Measurements from ENCODE around the gene DPRX.

DPRX gene, protein sequence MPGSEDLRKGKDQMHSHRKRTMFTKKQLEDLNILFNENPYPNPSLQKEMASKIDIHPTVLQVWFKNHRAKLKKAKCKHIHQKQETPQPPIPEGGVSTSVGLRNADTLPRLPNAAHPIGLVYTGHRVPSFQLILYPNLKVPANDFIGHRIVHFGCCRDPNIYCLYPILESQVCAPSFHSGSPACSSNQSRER

DNA sequence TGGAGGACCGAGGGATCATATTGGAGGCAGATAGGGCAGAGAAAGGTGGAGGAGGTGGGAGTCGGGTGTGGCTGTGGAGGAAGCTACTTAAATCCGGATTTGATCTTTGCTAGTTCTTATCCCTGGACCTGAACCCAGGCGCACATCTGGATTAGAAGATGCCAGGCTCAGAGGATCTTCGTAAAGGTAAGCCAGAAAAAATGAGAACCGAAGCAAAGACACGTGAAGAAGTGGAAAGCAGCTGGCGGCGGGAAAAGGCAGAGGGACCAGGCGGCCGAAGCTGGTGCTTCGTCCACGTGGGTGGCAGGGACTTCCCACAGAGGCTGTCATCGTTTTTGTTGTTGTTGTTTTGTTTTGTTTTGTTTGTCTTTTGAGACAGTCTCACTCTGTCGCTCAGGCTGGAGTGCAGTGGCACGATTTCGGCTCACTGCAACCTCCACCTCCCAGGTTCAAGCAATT lies at the start of gene DPRX:
TSS of gene DPRX (plus strand) at position 51 of the 459 bp plus-strand sequence. CDS start at position 159, 108 bp downstream.
- no peak for DNase-seq (ENCODE audit: low read depth)

DNA sequence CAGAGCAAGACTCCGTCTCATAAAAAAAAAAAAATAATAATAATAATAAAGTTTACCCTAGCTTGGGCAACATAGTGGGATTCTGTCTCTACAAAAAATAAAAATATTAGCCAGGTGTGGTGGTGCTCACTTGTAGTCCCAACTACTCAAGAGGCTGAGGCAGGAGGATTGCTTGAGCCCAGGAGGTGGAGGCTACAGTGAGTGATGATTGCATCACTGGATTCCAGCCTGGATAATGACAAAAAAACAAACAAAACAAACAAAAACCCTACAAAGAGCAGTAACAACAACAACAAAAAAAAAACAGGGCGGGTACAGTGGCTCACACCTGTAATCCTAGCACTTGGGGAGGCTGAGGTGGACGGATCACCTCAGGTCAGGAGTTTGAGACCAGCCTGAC lies 48.6 kb upstream of the DPRX start:
- no peak for DNase-seq (ENCODE audit: low read depth)

GRCh38 chr19:53586277-53586691 lies 45.5 kb upstream of the DPRX start:
- no peak for DNase-seq (ENCODE audit: low read depth)

DNA sequence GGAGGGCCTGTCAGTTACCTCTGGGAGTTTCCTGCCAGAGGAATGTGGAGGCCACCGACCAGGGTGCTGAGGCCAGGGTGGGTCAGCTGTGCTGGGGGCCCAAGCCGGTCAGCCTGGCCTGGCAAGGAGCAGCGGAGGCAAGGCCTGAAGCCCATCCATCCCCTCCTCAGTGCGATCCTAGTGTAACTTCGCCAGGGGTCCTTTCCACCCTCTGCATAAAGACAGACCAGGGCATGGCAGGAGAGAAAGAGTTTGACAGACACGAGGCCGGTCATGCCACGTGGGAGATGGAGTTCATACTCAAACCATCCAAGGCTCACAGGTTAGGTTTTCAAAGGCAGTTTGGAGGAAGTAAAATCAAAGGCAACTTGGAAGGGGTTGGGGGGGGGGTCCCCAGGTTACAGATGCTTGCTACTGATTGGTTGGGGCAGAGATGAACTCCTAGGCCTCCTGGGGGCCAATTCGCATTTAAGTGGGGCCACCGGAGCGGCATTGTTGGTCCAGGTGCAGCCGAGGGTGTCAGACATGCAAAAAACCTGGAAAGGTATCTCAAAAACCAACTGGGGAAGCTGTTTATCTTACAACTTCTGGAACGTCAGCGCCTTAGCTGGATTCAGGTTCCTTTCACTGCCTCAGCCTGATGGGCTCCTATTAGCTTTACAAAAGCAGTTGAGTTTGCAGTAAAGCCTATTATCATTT lies 36.8 kb upstream of the DPRX start:
- no peak for DNase-seq (ENCODE audit: low read depth)

GRCh38 chr19:53595510-53595867 lies 36.3 kb upstream of the DPRX start:
- no peak for DNase-seq (ENCODE audit: low read depth)

DNA sequence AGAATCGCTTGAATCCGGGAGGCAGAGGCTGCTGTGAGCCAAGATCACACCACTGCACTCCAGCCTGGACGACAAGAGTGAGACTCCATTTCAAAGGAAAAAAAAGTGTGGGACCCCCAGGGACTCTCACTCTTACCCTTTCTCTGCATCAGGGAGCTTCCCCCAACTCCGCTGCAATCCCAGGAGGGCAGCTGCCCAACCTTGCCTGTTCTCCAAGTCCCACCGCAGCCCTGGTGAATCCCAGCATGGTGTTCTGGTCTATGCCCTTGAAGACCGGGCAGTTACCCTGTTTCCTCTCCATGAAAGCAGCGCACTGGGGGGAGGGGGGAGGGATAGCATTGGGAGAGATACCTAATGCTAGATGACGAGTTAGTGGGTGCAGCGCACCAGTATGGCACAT lies 35.7 kb upstream of the DPRX start:
- DNase-seq (ENCODE audit: low read depth): no peak

DNA sequence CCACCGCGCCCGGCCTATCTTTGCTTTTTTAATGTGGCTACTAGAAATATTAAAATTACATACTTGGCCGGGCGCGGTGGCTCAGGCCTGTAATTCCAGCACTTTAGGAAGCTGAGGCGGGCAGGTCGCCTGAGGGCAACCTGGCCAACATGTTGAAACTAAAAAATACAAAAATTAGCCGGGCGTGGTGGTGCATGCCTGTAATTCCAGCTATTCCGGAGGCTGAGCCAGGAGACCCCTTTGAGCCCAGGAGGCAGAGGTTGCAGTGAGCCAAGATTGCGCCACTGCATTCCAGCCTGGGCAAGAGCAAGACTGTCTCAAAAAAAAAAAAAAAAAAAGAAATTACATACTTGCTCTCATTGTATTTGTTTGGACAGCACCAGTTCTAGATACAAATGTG lies 34.8 kb upstream of the DPRX start:
- no peak for DNase-seq (ENCODE audit: low read depth)

DNA sequence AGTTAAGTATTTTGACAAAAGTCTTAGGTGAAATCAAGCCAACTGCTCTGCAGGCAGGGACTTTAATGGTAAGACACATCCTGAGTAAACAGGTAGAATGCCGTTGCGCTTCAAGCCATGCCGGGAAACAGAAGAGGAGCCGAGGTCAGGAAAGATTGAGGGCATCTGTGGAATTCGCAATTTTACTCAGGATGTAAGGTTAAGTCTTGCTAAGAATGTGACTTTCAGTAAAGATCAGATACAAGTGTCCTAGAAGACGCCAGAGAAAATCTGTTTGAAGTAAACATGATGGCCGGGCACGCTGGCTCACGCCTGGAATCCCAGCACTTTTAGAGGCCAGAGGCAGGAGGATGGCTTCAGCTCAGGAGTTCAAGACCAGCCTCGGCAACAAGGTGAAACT lies 33.4 kb upstream of the DPRX start:
- DNase-seq (ENCODE audit: low read depth): no peak

GRCh38 chr19:53600217-53600616 lies 31.6 kb upstream of the DPRX start:
- no peak for DNase-seq (ENCODE audit: low read depth)

GRCh38 chr19:53606031-53606430 lies 25.8 kb upstream of the DPRX start:
- no peak for DNase-seq (ENCODE audit: low read depth)

GRCh38 chr19:53608381-53608780 lies 23.4 kb upstream of the DPRX start:
- no peak for DNase-seq (ENCODE audit: low read depth)

- DNase-seq (ENCODE audit: low read depth): no peak
These were observed 18.9 kb upstream of the DPRX start for GRCh38 chr19:53612762-53613526.

DNA sequence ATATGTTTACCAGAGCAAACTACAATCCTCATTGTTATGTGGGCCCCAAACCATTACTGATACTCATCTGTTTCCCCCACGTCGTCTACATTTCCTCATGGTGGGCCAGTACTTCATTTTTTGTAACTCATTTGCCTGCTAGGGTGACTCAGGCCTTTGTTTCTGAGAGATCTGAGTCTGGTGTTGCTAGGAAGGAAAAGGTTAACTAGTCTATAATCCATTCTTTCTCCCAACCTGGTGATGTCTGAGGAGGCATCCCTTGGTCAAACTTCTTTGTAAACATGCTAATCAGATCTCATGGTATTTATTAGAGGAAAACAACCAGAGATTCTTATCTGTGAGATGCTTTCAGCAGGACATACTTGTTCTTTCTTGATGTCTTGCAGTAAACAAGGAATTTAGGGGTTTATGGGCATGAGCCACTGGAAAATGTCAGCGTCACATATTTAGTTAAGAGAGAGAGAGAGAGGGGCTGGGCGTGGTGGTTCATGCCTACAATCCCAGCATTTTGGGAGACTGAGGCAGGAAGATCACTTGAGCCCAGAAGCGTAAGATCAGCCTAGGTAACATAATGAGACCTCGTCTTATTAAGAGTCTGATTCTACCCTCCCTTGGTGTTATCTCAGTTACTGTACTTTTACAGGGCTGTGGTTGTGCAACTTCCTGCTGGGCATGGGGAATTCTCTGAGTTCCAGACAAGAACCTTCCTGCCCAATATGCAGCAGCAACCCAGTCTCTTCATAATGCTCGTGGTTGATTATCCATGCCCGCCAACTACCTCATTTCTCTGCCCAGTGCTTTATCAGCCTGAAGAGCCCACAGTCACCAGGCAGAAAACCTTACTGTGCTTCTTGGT lies 9.7 kb upstream of the DPRX start:
- no peak for DNase-seq (ENCODE audit: low read depth)

DNA sequence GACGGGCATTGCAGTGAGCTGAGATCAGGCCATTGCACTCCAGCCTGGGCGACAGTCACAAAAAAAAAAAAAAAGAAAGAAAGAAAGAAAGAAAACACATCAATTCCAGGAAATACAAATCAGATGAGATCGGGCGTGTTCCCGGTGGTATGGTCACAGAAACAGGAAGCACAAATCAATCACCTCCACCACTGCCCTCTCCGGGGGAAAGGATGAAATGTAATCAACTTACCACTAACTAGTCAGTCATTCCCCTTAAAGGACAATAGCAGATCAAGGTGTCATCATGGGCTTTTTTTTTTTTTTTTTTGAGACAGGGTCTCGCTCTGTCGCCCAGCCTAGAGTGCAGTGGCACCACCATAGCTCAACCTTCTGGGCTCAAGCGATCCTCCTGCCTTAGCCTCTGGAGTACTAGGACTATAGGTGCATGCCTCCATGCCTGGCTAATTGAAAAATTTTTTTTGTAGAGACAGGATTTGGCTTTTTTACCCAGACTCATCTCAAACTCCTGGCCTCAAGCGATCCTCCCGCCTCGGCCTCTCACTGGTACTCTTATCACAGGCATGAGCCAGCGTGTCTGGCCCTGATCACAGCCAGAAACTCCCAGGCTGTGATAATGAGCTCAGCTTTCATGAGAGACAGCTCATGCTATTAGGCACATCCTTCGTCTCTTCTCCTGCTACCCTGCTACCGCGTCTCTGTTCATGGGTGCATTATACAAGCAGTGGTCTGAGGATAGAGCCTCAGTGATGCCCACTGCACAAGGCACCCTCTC lies 6.8 kb upstream of the DPRX start:
- no peak for DNase-seq (ENCODE audit: low read depth)

DNA sequence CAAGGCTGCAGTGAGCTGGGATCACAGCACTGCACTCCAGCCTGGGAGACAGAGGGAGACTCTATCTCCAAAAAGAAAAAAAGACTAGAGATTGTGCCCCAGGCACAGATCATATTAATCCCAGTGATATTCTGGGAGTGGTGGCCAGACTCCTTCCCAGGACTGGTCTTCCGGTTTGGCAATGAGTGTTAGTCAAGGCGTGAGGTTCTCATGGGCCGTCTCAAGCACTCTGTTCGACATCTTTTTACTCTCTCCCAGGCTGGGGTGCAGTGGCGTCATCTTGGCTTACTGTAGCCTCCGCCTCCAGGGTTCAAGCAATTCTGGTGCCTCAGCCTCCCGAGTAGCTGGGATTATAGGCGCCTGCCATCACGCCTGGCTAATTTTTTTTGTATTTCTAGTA lies 5.3 kb upstream of the DPRX start:
- DNase-seq (ENCODE audit: low read depth): no peak

- DNase-seq (ENCODE audit: low read depth): no peak
These were observed 4.8 kb upstream of the DPRX start for GRCh38 chr19:53626976-53627375.

DNA sequence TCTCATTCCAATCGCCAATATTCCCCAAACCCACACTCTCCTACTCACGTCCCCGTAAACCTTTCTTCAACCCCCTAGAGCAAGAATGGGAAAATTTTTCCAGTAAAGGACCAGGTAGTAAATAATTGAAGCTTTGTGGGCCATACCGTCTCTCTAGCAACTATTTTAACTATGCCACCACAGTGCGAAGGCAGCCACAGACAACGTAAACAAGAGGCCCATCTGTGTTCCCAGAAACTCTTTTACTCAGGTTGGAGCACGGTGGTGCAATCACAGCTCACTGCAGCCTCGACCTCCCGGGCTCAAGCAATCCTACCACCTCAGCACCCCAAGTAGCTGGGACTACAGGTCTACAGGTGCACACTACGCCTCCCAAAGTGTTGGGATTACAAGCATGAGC lies 3.0 kb downstream of the DPRX start:
- no peak for DNase-seq (ENCODE audit: low read depth)

- DNase-seq (ENCODE audit: low read depth): no peak
These were observed 7.7 kb downstream of the DPRX start for GRCh38 chr19:53639471-53639870.

- no peak for DNase-seq (ENCODE audit: low read depth)
These were observed 10.7 kb downstream of the DPRX start for GRCh38 chr19:53642381-53643099.

DNA sequence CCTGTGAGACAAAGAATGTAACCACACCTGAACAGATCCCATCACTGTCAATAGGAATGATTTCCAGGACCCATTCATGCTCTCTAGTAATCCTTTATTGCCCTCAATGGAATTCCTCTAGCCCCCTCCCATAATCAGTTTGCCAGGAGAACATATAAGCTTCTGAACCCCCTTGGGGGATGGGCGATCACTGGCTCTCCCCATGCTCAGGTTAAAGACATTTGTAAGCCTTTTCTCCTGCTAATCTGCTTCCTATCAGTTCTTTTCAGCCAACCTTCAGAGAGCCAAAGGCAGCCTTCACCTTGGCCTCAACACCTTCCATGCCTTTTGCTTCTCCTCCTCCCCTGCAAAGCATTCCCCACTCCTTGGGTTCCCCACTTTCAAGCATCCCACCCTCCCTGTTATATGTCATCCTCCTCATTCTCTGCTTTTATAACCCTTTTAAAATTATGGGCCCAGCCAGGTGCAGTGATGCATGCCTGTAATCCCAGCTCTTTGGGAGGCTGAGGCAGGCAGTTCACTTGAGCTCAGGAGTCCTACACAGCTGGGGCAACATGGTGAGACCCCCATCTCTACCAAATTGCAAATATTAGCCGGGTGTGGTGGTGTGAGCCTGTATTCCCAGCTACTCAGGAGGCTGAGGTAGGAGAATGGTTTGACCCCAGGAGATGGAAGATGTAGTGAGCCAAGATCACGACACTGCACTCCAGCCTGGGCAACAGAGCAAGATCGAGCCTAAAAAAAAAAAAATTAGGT lies 12.4 kb downstream of the DPRX start:
- no peak for DNase-seq (ENCODE audit: low read depth)
